Measurements from ENCODE around the gene SCGB3A1.

Gene SCGB3A1

DNA sequence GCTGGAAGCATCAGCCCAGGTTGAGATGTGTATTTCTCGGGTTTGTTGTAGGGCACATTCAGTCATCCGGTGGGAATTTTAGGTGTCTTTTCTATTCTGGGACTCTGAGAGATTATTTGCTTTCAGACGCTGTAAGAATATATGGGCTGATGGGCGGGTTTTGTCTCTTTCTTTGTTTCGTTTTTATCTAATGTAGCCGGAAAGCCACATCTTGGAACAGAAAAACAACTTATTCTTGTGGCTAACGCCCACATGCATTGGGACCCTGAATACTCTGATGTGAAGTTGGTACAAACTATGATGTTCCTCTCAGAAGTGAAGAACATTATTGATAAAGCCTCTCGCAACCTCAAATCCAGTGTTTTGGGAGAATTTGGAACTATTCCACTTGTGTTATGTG lies 22.4 kb downstream of the SCGB3A1 start:
- TF ChIP-seq, protein P1, sequence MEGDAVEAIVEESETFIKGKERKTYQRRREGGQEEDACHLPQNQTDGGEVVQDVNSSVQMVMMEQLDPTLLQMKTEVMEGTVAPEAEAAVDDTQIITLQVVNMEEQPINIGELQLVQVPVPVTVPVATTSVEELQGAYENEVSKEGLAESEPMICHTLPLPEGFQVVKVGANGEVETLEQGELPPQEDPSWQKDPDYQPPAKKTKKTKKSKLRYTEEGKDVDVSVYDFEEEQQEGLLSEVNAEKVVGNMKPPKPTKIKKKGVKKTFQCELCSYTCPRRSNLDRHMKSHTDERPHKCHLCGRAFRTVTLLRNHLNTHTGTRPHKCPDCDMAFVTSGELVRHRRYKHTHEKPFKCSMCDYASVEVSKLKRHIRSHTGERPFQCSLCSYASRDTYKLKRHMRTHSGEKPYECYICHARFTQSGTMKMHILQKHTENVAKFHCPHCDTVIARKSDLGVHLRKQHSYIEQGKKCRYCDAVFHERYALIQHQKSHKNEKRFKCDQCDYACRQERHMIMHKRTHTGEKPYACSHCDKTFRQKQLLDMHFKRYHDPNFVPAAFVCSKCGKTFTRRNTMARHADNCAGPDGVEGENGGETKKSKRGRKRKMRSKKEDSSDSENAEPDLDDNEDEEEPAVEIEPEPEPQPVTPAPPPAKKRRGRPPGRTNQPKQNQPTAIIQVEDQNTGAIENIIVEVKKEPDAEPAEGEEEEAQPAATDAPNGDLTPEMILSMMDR (conservative IDR thresholded peaks at IDR 0.05; ENCODE audit: control insufficient read depth, insufficient read depth, low read depth, low read length), result no peak
- no peak for DNase-seq (ENCODE audit: low read depth)
- no peak overlapping the region for H3K4me3 ChIP-seq (ENCODE audit: control insufficient read depth, low read depth, low read length)

DNA sequence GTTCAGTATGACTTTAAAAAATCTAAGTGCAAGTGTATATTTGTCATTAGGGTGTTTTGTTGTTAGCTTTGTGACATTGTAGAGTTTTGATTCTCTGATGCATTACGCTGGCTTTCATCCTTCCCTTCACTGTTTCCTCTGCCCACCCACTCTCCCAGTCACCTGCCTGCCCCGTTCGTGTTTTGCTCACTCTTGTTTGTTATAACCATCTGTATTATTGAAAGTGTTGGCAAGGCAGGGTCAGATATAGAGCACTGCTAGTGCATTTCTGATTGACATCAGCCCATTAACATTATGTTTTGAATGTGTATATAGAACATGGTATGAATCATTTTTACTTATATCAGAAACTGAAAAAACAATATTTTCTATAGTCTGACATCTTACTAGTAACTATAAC lies 27.3 kb downstream of the SCGB3A1 start:
- TF ChIP-seq, protein P1 (conservative IDR thresholded peaks at IDR 0.05; ENCODE audit: control insufficient read depth, insufficient read depth, low read depth, low read length), result no peak
- DNase-seq (ENCODE audit: low read depth), result no peak
- H3K4me3 ChIP-seq (ENCODE audit: control insufficient read depth, low read depth, low read length), result no peak overlapping the region

DNA sequence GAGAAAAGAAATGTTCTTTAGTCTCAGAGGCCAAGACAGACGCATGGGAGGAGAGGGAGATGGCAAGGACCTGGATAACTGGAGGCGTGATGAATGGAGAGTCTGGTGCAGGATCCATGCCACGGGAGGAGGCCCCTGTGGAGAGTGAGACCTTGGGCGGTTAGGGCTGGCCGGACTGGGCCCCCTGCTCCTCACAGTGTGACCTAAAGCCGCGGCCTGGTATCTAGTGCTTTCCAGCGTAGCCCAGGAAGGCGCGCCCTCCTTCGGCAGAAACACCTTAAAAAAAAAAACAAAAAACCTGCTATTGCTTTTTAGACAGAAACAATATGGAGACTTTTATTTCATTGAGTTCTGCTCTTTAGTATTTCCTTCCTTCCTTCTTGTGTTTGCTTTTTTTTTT lies 33.1 kb downstream of the SCGB3A1 start:
- TF ChIP-seq, protein P1 (conservative IDR thresholded peaks at IDR 0.05; ENCODE audit: control insufficient read depth, insufficient read depth, low read depth, low read length), result no peak
- no peak overlapping the region for H3K4me3 ChIP-seq (ENCODE audit: control insufficient read depth, low read depth, low read length)
- no peak for DNase-seq (ENCODE audit: low read depth)

DNA sequence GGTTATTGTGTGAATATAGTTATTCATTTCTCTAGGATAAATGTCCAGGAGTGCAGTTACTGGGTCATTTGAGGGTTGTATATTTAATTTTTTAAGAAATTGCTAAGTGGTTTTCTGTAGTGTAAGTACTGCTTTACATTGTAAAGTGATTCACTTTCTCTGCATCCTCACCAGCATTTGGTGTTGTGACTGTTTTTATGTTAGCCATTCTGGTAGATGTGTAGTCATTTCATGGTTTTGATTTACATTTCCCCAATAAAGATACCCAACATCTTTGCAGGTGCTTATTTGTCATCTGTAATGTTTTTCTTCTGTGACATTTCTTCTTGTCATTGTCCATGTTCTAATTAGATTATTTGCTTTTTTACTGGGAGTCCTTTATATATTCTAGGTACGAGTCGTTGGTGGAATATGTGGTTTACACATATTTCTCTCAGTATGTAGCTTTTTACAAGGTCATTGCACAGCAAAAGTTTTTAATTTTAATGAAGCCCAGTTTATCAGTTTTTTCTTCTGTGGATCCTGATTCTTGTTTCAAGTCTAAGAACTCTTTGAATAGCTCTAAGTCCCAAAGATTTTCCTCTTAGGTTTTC lies 34.0 kb downstream of the SCGB3A1 start:
- no peak for DNase-seq (ENCODE audit: low read depth)
- TF ChIP-seq, protein P1 (conservative IDR thresholded peaks at IDR 0.05; ENCODE audit: control insufficient read depth, insufficient read depth, low read depth, low read length), result no peak
- H3K4me3 ChIP-seq (ENCODE audit: control insufficient read depth, low read depth, low read length), result no peak overlapping the region

DNA sequence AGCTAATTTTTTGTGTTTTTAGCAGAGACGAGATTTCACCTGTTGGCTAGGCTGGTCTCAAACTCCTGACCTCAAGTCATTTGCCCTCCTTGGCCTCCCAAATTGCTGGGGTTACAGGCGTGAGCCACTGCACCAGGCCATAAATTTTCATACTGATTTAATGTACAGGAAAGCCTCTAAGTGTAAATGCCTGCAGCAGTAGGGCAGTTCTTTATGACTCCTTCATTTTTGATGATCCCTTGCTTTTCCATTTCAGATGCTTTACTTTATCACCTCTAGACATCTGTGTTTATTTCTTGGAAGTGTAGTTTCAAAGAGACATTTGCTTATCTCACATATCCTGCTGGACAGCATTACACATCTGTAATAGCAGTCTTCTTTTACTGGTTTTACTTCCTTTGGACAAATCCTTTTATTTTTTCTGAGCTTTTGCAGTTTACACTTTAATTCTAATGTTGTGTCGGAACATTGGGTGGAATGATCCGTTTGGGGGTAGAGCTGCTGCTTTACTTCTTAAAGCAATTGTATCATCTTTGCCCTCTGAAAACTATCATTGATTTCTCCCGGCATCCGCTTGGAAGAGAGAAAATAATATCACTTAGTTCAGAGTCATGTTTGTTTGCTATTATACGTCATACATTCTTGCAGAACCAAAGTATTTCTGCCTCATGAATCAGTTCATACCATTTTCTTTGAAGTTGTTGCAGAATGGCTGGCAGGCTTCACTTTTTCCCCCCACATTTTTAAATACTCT lies 36.0 kb downstream of the SCGB3A1 start:
- peak; percentile 30 for DNase-seq (ENCODE audit: low read depth)
- TF ChIP-seq, protein P1 (conservative IDR thresholded peaks at IDR 0.05; ENCODE audit: control insufficient read depth, insufficient read depth, low read depth, low read length), result no peak
- no peak overlapping the region for H3K4me3 ChIP-seq (ENCODE audit: control insufficient read depth, low read depth, low read length)

DNA sequence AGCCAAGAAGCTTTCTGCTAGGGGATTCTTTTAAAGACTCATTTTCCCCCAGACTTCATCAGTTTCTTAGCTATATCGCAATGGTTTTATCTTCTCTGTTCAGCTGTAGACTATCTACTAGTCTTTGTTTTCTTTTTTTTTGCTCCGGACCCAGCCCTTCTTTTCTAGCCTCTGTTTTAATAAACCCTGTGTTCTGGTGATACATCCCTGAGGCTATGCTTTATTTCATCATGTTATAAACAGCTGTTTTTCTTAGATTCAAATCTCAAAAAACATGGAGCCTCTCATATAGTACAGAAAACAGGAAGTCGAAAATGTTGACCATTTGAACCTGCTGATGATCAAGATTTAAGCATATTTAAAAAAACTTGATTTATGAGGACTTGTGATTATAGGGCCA lies 37.8 kb downstream of the SCGB3A1 start:
- no peak overlapping the region for H3K4me3 ChIP-seq (ENCODE audit: control insufficient read depth, low read depth, low read length)
- TF ChIP-seq, protein P1 (conservative IDR thresholded peaks at IDR 0.05; ENCODE audit: control insufficient read depth, insufficient read depth, low read depth, low read length), result no peak
- DNase-seq (ENCODE audit: low read depth), result no peak

Measured in fibroblast of mammary gland (primary cell).